SK-N-SH (cell line): ENCODE measurements around the gene FAM217A. TPM values are rescaled to one million over a fixed set of nuclear protein-coding genes. Genes with fewer than 3 reads are reported as not detected.

Source experiments
- CTCF ChIA-PET: fragments of 300-600, 350-600 bp; formaldehyde crosslinking; extraction: SDS; loops from one replicate; lab custom pipeline; 2021; lab: Yijun Ruan, JAX
- POLR2A ChIA-PET: fragments of 350-600 bp; sonication (Branson Sonifier 250); formaldehyde crosslinking; extraction: SDS; loops from one replicate; lab custom pipeline; 2020; ENCODE audit warnings: antibody characterized with exemption, inconsistent platforms; lab: Yijun Ruan, JAX
- DNase-seq: peaks from one replicate; pipeline ENCODE4 v3.0.0; 2012
- H2AFZ ChIP-seq: fragments of 200-600 bp; sonication (generic); 2 replicates; pipeline ENCODE4 v1.8.1; 2016; ENCODE audit warnings: antibody characterized with exemption, mild to moderate bottlenecking, low read depth
- H3F3A ChIP-seq: fragments of 200-600 bp; sonication (generic); replicated peaks from 2 replicates; pipeline ENCODE3; 2016; ENCODE audit warnings: antibody characterized with exemption, mild to moderate bottlenecking; ENCODE audit not compliant: insufficient read depth
- H3K27ac ChIP-seq, 2 experiments: fragments of 200-500 bp in 1 of 2; fragments of 200-600 bp in 1 of 2; sonication (Bioruptor generic) in 1 of 2; sonication (generic), shearing (Covaris generic) in 1 of 2; 2 replicates each; pipeline versions ENCODE4 v1.5.1 to v1.6.1; 2014 to 2016; ENCODE audit warnings: low read depth in 2 of 2, inconsistent platforms in 1 of 2, low read length in 1 of 2, mild to moderate bottlenecking in 1 of 2, mixed read lengths in 1 of 2
- H3K27me3 ChIP-seq: fragments of 200-600 bp; sonication (generic), shearing (Covaris generic); 2 replicates; pipeline ENCODE4 v1.6.1; 2016; ENCODE audit warnings: mixed run types; ENCODE audit not compliant: insufficient read depth
- H3K36me3 ChIP-seq, 2 experiments: fragments of 200-500 bp in 1 of 2; fragments of 200-600 bp in 1 of 2; sonication (Bioruptor generic) in 1 of 2; sonication (generic) in 1 of 2; replicated peaks in 1 of 2; 2 replicates each; pipeline versions ENCODE3 to v1.5.1; 2014 to 2016; ENCODE audit warnings: low read length in 1 of 2, mild to moderate bottlenecking in 1 of 2; ENCODE audit not compliant: insufficient read depth in 2 of 2, control insufficient read depth in 1 of 2
- H3K4me1 ChIP-seq, 2 experiments: fragments of 200-500 bp in 1 of 2; fragments of 200-600 bp in 1 of 2; sonication (Bioruptor generic) in 1 of 2; sonication (generic), shearing (Covaris generic) in 1 of 2; 2 replicates each; pipeline versions ENCODE4 v1.5.1 to v1.6.1; 2014 to 2016; ENCODE audit warnings: low read depth in 1 of 2, low read length in 1 of 2, mixed run types in 1 of 2; ENCODE audit not compliant: insufficient read depth in 2 of 2, control insufficient read depth in 1 of 2
- H3K4me2 ChIP-seq: fragments of 200-600 bp; sonication (generic), shearing (Covaris generic); 2 replicates; pipeline ENCODE4 v1.6.1; 2017; ENCODE audit warnings: mixed run types
- H3K4me3 ChIP-seq, 2 experiments: fragments of 200-500 bp in 1 of 2; fragments of 200-600 bp in 1 of 2; sonication (Bioruptor generic) in 1 of 2; sonication (generic), shearing (Covaris generic) in 1 of 2; 2 replicates each; pipeline versions ENCODE4 v1.5.1 to v1.8.1; 2014 to 2016; ENCODE audit warnings: low read depth in 2 of 2, inconsistent platforms in 1 of 2, low read length in 1 of 2, mild to moderate bottlenecking in 1 of 2, mixed read lengths in 1 of 2, moderate library complexity in 1 of 2
- H3K79me2 ChIP-seq: fragments of 200-600 bp; sonication (generic); 2 replicates; pipeline ENCODE4 v1.8.1; 2017; ENCODE audit warnings: mild to moderate bottlenecking; ENCODE audit not compliant: insufficient read depth
- H3K9ac ChIP-seq: fragments of 200-600 bp; sonication (generic); 2 replicates; pipeline ENCODE4 v1.6.1; 2017; ENCODE audit warnings: mixed run types
- H3K9me2 ChIP-seq: fragments of 200-600 bp; sonication (generic); 2 replicates; pipeline ENCODE4 v1.6.1; 2017; ENCODE audit warnings: mixed run types
- H3K9me3 ChIP-seq: fragments of 200-600 bp; sonication (generic); 2 replicates; pipeline ENCODE4 v1.6.1; 2017; ENCODE audit warnings: mixed run types, mild to moderate bottlenecking, moderate library complexity
- H4K20me1 ChIP-seq: fragments of 200-600 bp; sonication (generic); 2 replicates; pipeline ENCODE4 v1.6.1; 2017; ENCODE audit warnings: mild to moderate bottlenecking, mixed run types; ENCODE audit not compliant: insufficient read depth
- CHD2 ChIP-seq: fragments of 150-350 bp; IDR thresholded peaks from 2 replicates; pipeline ENCODE4 v1.6.1; 2018; ENCODE audit warnings: low read length; ENCODE audit not compliant: partially characterized antibody
- ELF1 ChIP-seq: IDR thresholded peaks from 2 replicates; pipeline ENCODE4 v1.4.0; 2012
- EP300 ChIP-seq, 2 experiments: IDR thresholded peaks; 2 replicates each; pipeline versions ENCODE4 v1.4.0 to v1.6.1; 2012; ENCODE audit warnings: borderline replicate concordance in 1 of 2, low read depth in 1 of 2, low read length in 1 of 2
- EZH2phosphoT487 ChIP-seq: fragments of 200-600 bp; sonication (generic); IDR thresholded peaks from 2 replicates; pipeline ENCODE4 v1.6.1; 2017; ENCODE audit warnings: low read depth, mixed run types, mild to moderate bottlenecking, antibody characterized with exemption, moderate library complexity, borderline replicate concordance
- FOSL2 ChIP-seq: IDR thresholded peaks from 2 replicates; pipeline ENCODE4 v1.4.0; 2012; ENCODE audit warnings: low read depth, mild to moderate bottlenecking, moderate library complexity, borderline replicate concordance
- FOXM1 ChIP-seq: IDR thresholded peaks from 2 replicates; pipeline ENCODE4 v1.4.0; 2012; ENCODE audit warnings: low read depth, mild to moderate bottlenecking
- GABPA ChIP-seq: IDR thresholded peaks from 2 replicates; pipeline ENCODE4 v1.4.0; 2012; ENCODE audit warnings: low read depth, mild to moderate bottlenecking
- GATA2 ChIP-seq: sonication (generic); formaldehyde crosslinking; IDR thresholded peaks from 2 replicates; pipeline ENCODE4 v1.5.0; 2020; ENCODE audit warnings: mild to moderate bottlenecking, missing genetic modification reagents
- JUND ChIP-seq: IDR thresholded peaks from 2 replicates; pipeline ENCODE4 v1.4.0; 2012
- MEF2A ChIP-seq: IDR thresholded peaks from 2 replicates; pipeline ENCODE4 v1.4.0; 2012; ENCODE audit warnings: low read depth, borderline replicate concordance
- NFIC ChIP-seq: IDR thresholded peaks from 2 replicates; pipeline ENCODE4 v1.4.0; 2012; ENCODE audit warnings: borderline replicate concordance
- RAD21 ChIP-seq: IDR thresholded peaks from 2 replicates; pipeline ENCODE4 v1.6.1; 2012; ENCODE audit warnings: mild to moderate bottlenecking, low read length
- RCOR1 ChIP-seq: fragments of 150-350 bp; IDR thresholded peaks from 2 replicates; pipeline ENCODE4 v1.6.1; 2017; ENCODE audit warnings: antibody characterized with exemption, low read length
- RFX5 ChIP-seq: IDR thresholded peaks from 2 replicates; pipeline ENCODE4 v1.6.1; 2012; ENCODE audit warnings: mild to moderate bottlenecking, improper control_type of control experiment, low read length
- RXRA ChIP-seq: IDR thresholded peaks from 2 replicates; pipeline ENCODE4 v1.4.0; 2012; ENCODE audit warnings: low read depth, mild to moderate bottlenecking, borderline replicate concordance
- SIN3A ChIP-seq: IDR thresholded peaks from 2 replicates; pipeline ENCODE4 v1.6.1; 2012; ENCODE audit warnings: low read depth, mild to moderate bottlenecking, low read length, moderate library complexity, borderline replicate concordance
- SMC3 ChIP-seq: IDR thresholded peaks from 2 replicates; pipeline ENCODE4 v1.6.1; 2012; ENCODE audit warnings: low read depth, low read length, improper control_type of control experiment
- TAF1 ChIP-seq: IDR thresholded peaks from 2 replicates; pipeline ENCODE4 v1.6.1; 2012; ENCODE audit warnings: low read depth, mild to moderate bottlenecking, low read length, moderate library complexity, borderline replicate concordance
- TCF12 ChIP-seq: IDR thresholded peaks from 2 replicates; pipeline ENCODE4 v1.4.0; 2012
- TEAD4 ChIP-seq: IDR thresholded peaks from 2 replicates; pipeline ENCODE4 v1.4.0; 2012; ENCODE audit warnings: mild to moderate bottlenecking, borderline replicate concordance; ENCODE audit not compliant: insufficient read depth
- YY1 ChIP-seq: IDR thresholded peaks from 2 replicates; pipeline ENCODE4 v1.4.0; 2012; ENCODE audit warnings: low read depth, mild to moderate bottlenecking
- WGBS: methylation state at CpG from one replicate; pipeline ENCODE4 v1.1.6; 2017; ENCODE audit warnings: low lambda C conversion rate; 5-methylcytosine and 5-hydroxymethylcytosine counted together
- polyA plus RNA-seq, 3 experiments: library from polyadenylated mRNA; depleted of rRNA; stranded (reverse); fragments of >200 nt; gene quantifications; 2 replicates each; pipeline ENCODE4 v1.2.3, GENCODE V29; 2012
- TF ChIP-seq, protein P1 (sequence below): fragments of 150-350 bp; IDR thresholded peaks from 2 replicates; pipeline ENCODE4 v1.6.1; 2017; ENCODE audit warnings: antibody characterized with exemption, low read length, low read depth, borderline replicate concordance
- TF ChIP-seq, protein P2 (sequence below): fragments of 200-600 bp; sonication (generic); IDR thresholded peaks from 2 replicates; pipeline ENCODE4 v1.6.1; 2017; ENCODE audit warnings: antibody characterized with exemption, mild to moderate bottlenecking, moderate library complexity
- TF ChIP-seq, protein P3 (sequence below): IDR thresholded peaks from 2 replicates; pipeline ENCODE4 v1.6.1; 2012; ENCODE audit warnings: mild to moderate bottlenecking, low read depth, low read length, moderate library complexity
- TF ChIP-seq, protein P4 (sequence below): IDR thresholded peaks from 2 replicates; pipeline ENCODE4 v1.4.0; 2012; ENCODE audit warnings: low read depth
- TF ChIP-seq, protein P5 (sequence below): IDR thresholded peaks from 2 replicates; pipeline ENCODE4 v1.4.0; 2012; ENCODE audit warnings: low read depth, borderline replicate concordance

FAM217A gene
- polyA plus RNA-seq, 1 of the 3 experiments (the other 2 are of a cell fraction), result not detected

DNA sequence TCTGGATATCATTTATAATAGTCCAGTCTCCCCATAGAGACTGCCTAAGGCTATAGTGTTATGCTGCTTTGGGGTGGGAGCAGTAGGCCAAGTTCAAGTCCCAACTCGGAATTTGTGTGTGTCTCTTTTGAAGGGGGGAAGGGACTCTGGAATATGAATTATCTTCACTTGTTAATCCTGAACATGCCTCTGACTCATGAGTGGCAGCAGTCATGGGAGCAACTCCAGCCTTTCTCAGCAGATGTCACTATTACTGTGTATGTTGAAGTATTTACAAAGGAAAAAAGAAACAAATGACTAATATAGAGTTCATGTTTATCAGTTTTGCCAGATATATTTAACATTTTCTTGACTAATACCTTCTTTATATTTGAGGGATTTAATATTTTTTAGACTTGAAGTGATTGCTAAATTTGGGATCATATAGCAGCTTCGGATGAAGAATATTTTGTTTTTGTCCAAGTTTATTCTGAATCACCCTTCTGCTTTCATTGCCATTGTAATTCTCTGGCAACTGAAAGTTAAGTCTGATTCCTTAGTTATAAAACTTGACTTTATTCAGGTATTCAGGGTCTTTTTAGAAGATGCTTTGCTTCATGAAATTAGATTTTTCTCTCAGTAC lies 23.4 kb downstream of the FAM217A start:
- POLR2A ChIA-PET, result no interaction called here
- TF ChIP-seq TCF12, result peak; percentile 21; the same call in 1 of the 2 replicates
- no peak for TF ChIP-seq TEAD4
- peak; percentile 44; the same call in 1 of the 2 replicates for TF ChIP-seq SMC3
- TF ChIP-seq GATA2, result no peak
- TF ChIP-seq FOSL2, result peak; percentile 52; the same call in 1 of the 2 replicates
- no peak for TF ChIP-seq EZH2phosphoT487
- no peak for TF ChIP-seq NFIC
- TF ChIP-seq RXRA, result no peak
- TF ChIP-seq, protein P1, sequence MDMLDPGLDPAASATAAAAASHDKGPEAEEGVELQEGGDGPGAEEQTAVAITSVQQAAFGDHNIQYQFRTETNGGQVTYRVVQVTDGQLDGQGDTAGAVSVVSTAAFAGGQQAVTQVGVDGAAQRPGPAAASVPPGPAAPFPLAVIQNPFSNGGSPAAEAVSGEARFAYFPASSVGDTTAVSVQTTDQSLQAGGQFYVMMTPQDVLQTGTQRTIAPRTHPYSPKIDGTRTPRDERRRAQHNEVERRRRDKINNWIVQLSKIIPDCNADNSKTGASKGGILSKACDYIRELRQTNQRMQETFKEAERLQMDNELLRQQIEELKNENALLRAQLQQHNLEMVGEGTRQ, result no peak
- TF ChIP-seq CHD2, result no peak
- no peak for TF ChIP-seq EP300 (IDR thresholded peaks at IDR 0.05; ENCODE audit: borderline replicate concordance in 1 of 2, low read depth in 1 of 2, low read length in 1 of 2)
- TF ChIP-seq RFX5, result no peak
- TF ChIP-seq, protein P2, sequence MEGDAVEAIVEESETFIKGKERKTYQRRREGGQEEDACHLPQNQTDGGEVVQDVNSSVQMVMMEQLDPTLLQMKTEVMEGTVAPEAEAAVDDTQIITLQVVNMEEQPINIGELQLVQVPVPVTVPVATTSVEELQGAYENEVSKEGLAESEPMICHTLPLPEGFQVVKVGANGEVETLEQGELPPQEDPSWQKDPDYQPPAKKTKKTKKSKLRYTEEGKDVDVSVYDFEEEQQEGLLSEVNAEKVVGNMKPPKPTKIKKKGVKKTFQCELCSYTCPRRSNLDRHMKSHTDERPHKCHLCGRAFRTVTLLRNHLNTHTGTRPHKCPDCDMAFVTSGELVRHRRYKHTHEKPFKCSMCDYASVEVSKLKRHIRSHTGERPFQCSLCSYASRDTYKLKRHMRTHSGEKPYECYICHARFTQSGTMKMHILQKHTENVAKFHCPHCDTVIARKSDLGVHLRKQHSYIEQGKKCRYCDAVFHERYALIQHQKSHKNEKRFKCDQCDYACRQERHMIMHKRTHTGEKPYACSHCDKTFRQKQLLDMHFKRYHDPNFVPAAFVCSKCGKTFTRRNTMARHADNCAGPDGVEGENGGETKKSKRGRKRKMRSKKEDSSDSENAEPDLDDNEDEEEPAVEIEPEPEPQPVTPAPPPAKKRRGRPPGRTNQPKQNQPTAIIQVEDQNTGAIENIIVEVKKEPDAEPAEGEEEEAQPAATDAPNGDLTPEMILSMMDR, result peak; percentile 70
- no peak for TF ChIP-seq JUND
- TF ChIP-seq FOXM1, result no peak
- TF ChIP-seq GABPA, result no peak
- no peak for TF ChIP-seq MEF2A
- TF ChIP-seq YY1, result no peak
- TF ChIP-seq SIN3A, result no peak
- TF ChIP-seq, protein P3, sequence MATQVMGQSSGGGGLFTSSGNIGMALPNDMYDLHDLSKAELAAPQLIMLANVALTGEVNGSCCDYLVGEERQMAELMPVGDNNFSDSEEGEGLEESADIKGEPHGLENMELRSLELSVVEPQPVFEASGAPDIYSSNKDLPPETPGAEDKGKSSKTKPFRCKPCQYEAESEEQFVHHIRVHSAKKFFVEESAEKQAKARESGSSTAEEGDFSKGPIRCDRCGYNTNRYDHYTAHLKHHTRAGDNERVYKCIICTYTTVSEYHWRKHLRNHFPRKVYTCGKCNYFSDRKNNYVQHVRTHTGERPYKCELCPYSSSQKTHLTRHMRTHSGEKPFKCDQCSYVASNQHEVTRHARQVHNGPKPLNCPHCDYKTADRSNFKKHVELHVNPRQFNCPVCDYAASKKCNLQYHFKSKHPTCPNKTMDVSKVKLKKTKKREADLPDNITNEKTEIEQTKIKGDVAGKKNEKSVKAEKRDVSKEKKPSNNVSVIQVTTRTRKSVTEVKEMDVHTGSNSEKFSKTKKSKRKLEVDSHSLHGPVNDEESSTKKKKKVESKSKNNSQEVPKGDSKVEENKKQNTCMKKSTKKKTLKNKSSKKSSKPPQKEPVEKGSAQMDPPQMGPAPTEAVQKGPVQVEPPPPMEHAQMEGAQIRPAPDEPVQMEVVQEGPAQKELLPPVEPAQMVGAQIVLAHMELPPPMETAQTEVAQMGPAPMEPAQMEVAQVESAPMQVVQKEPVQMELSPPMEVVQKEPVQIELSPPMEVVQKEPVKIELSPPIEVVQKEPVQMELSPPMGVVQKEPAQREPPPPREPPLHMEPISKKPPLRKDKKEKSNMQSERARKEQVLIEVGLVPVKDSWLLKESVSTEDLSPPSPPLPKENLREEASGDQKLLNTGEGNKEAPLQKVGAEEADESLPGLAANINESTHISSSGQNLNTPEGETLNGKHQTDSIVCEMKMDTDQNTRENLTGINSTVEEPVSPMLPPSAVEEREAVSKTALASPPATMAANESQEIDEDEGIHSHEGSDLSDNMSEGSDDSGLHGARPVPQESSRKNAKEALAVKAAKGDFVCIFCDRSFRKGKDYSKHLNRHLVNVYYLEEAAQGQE, result no peak
- TF ChIP-seq, protein P4, sequence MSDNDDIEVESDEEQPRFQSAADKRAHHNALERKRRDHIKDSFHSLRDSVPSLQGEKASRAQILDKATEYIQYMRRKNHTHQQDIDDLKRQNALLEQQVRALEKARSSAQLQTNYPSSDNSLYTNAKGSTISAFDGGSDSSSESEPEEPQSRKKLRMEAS, result no peak
- TF ChIP-seq RAD21, result peak; percentile 63
- TF ChIP-seq RCOR1, result no peak
- no peak for TF ChIP-seq ELF1
- TF ChIP-seq, protein P5, sequence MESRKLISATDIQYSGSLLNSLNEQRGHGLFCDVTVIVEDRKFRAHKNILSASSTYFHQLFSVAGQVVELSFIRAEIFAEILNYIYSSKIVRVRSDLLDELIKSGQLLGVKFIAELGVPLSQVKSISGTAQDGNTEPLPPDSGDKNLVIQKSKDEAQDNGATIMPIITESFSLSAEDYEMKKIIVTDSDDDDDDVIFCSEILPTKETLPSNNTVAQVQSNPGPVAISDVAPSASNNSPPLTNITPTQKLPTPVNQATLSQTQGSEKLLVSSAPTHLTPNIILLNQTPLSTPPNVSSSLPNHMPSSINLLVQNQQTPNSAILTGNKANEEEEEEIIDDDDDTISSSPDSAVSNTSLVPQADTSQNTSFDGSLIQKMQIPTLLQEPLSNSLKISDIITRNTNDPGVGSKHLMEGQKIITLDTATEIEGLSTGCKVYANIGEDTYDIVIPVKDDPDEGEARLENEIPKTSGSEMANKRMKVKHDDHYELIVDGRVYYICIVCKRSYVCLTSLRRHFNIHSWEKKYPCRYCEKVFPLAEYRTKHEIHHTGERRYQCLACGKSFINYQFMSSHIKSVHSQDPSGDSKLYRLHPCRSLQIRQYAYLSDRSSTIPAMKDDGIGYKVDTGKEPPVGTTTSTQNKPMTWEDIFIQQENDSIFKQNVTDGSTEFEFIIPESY, result no peak
- no peak for TF ChIP-seq TAF1

More for the DNA sequence above, 23.4 kb downstream of the FAM217A start:
- H3F3A ChIP-seq, result peaks cover 62% of the 10 kb centered on the region
- no peak overlapping the region for H3K4me3 ChIP-seq
- peaks cover 30% of the 10 kb centered on the region for H3K79me2 ChIP-seq
- H3K9me3 ChIP-seq, result no peaks in the 10 kb centered on the region
- 46% methylated on average over 2 of the region's 2 CpGs for WGBS
- peak overlapping the region in 1 of 2 experiments; percentile 61; a peak in 2 of 4 replicates for H3K27ac ChIP-seq
- H3K9ac ChIP-seq, result no peak overlapping the region
- peaks cover 75 to 85% of the 10 kb centered on the region in 2 experiments for H3K36me3 ChIP-seq
- H3K27me3 ChIP-seq, result no peaks in the 10 kb centered on the region
- no peaks in the 10 kb centered on the region for H4K20me1 ChIP-seq
- H2AFZ ChIP-seq, result no peak overlapping the region
- peak; percentile 20 for DNase-seq
- peaks cover 0 to 22% of the 10 kb centered on the region in 2 experiments; a peak in 3 of 4 replicates for H3K4me1 ChIP-seq
- 0 out of 2 replicates have a peak overlapping the region, but pooled peaks have one; percentile 29 for H3K4me2 ChIP-seq
- no peaks in the 10 kb centered on the region for H3K9me2 ChIP-seq
- CTCF ChIA-PET, result interaction anchor here (0.6 to 1.9 kb wide), 9 partner anchors 13 to 157 kb away, joined by 3 to 19 read pairs (median 3); partner anchors contain the start of gene ECI2
